H1 (cell line): ENCODE measurements around the gene MIPOL1.

Experiments
- CHD2 ChIP-seq: IDR thresholded peaks from 2 replicates; pipeline ENCODE4 v1.6.1; 2012; ENCODE audit warnings: low read length, improper control_type of control experiment
- CTCF ChIP-seq, 3 experiments: IDR thresholded peaks; 1 replicate in 2 of 3; 2 replicates in 1 of 3; pipeline versions ENCODE4 v1.5.1 to v1.6.1; 2011; ENCODE audit warnings: low read length in 3 of 3, mild to moderate bottlenecking in 3 of 3, inconsistent platforms in 2 of 3, low read depth in 1 of 3, moderate library complexity in 1 of 3; ENCODE audit not compliant: insufficient read depth in 1 of 3; ENCODE audit errors: control extremely low read depth in 1 of 3
- EZH2 ChIP-seq: fragments of 200-600 bp; sonication (generic); IDR thresholded peaks from 2 replicates; pipeline ENCODE4 v1.7.1; 2012; ENCODE audit warnings: low read depth, mild to moderate bottlenecking, moderate library complexity, low read length, inconsistent platforms; ENCODE audit not compliant: severe bottlenecking
- MAFK ChIP-seq: IDR thresholded peaks from 2 replicates; pipeline ENCODE4 v1.6.1; 2012; ENCODE audit warnings: low read depth, mild to moderate bottlenecking, improper control_type of control experiment, low read length
- POLR2A ChIP-seq, 2 experiments: IDR thresholded peaks; 1 replicate in 1 of 2; 2 replicates in 1 of 2; pipeline ENCODE4 v1.6.1; 2011; ENCODE audit warnings: low read depth in 2 of 2, low read length in 2 of 2, mild to moderate bottlenecking in 2 of 2; ENCODE audit errors: control extremely low read depth in 1 of 2
- SP1 ChIP-seq: IDR thresholded peaks from 2 replicates; pipeline ENCODE4 v1.6.1; 2011; ENCODE audit warnings: low read depth, low read length

- TF ChIP-seq CHD2 (no peak), POLR2A (IDR thresholded peaks at IDR 0.05; ENCODE audit: control extremely low read depth in 1 of 2, low read depth in 2 of 2, low read length in 2 of 2) (no peak), EZH2 (no peak), MAFK (no peak), SP1 (no peak), CTCF (IDR thresholded peaks at IDR 0.05; ENCODE audit: control extremely low read depth in 1 of 3, insufficient read depth in 1 of 3, low read depth in 1 of 3, low read length in 3 of 3) (peak in 2 of 3 experiments; percentile 45 to 58; a peak in 2 of 4 replicates)
Measured at GRCh38 chr14:37246427-37246829, 48.7 kb downstream of the MIPOL1 start.
